Adrenal gland (tissue), 12 donors: ENCODE data around the gene DPM3. TPM values are rescaled to one million over a fixed set of nuclear protein-coding genes. Genes with fewer than 3 reads are reported as not detected.

ENCODE experiments used
- DNase-seq, 7 donors: peaks; one replicate each; pipeline ENCODE4 v3.0.0-alpha.2; 2019 to 2020
- H3K27ac ChIP-seq, 5 donors: fragments of 200-600 bp; sonication (generic) in 4 of 5; 1 replicate in 3 of 5; 2 replicates in 2 of 5; pipeline versions ENCODE4 v1.5.1 to v1.8.0; 2016 to 2020; ENCODE audit warnings: mild to moderate bottlenecking in 1 of 5
- H3K27me3 ChIP-seq: fragments of 200-600 bp; 2 replicates; pipeline ENCODE4 v1.8.0; 2021
- H3K36me3 ChIP-seq, 2 donors: fragments of 200-600 bp; replicated peaks in 1 of 2; 1 replicate in 1 of 2; 2 replicates in 1 of 2; pipeline versions ENCODE4 v1.5.1 to v1.8.0; 2018 to 2022
- H3K4me1 ChIP-seq, 2 donors: fragments of 200-600 bp; replicated peaks in 1 of 2; 1 replicate in 1 of 2; 2 replicates in 1 of 2; pipeline versions ENCODE4 v1.5.1 to v1.8.0; 2018 to 2021
- H3K4me3 ChIP-seq, 4 donors: fragments of 200-600 bp; sonication (generic) in 3 of 4; one replicate each; pipeline ENCODE4 v1.5.1; 2016 to 2018
- H3K9me3 ChIP-seq, 3 donors: fragments of 200-600 bp; sonication (generic) in 1 of 3; replicated peaks in 1 of 3; 1 replicate in 2 of 3; 2 replicates in 1 of 3; pipeline versions ENCODE4 v1.5.1 to v1.8.0; 2016 to 2021
- CTCF ChIP-seq, 6 experiments: fragments of 450-650 bp in 4 of 6; fragments of 200-600 bp in 2 of 6; sonication (generic) in 1 of 6; IDR thresholded peaks; 1 replicate in 5 of 6; 2 replicates in 1 of 6; pipeline versions ENCODE4 v1.5.1 to v1.8.0; 2016 to 2021; ENCODE audit warnings: antibody characterized with exemption in 6 of 6, mild to moderate bottlenecking in 2 of 6, moderate library complexity in 1 of 6
- POLR2A ChIP-seq, 2 donors: fragments of 450-650 bp; IDR thresholded peaks; one replicate each; pipeline ENCODE4 v1.6.1; 2017; ENCODE audit warnings: antibody characterized with exemption in 2 of 2, mild to moderate bottlenecking in 2 of 2, moderate library complexity in 1 of 2
- WGBS, 4 donors: extraction: QIAGEN DNeasy Blood & Tissue Kit in 2 of 4; methylation state at CpG; one replicate each; pipeline versions ENCODE4 v1.1.5 to v1.1.7; 2013 to 2017; 5-methylcytosine and 5-hydroxymethylcytosine counted together
- intact Hi-C, 2 donors: fragments of 100-400 bp; cut with DNase I; formaldehyde crosslinking; loops; one replicate each; pipeline versions ENCODE4 v1.14.1 to v1.15.0; 2022 to 2023
- polyA plus RNA-seq, 3 donors: library from polyadenylated mRNA; stranded (reverse); fragments of 200-250 nt in 2 of 3; fragments of 350-450 nt in 1 of 3; fragmentation: Illumina TruSeq in 1 of 3; extraction: RNeasy Lipid Tissue Mini Kit (QIAGEN cat#74804) in 1 of 3; gene quantifications; one replicate each; pipeline ENCODE4 v1.2.3, GENCODE V29; 2013 to 2014
- total RNA-seq, 9 donors: library from RNA; depleted of rRNA in 4 of 9; stranded (reverse); fragments of >200 nt in 4 of 9; fragments of 120-200 nt in 1 of 9; fragmentation: NEBNext Ultra II Directional in 1 of 9; extraction: Animal tissue kit (Norgen Biotek cat#: 25700) in 1 of 9; gene quantifications; one replicate each; pipeline versions ENCODE4 v1.1.0 to v1.2.4, GENCODE V29; 2013 to 2023
- donor health status: healthy with polysubstance abuse.
- donor health status: Bipolar disorder and iron deficiency.
- donor health status: DM: yes; HTN: yes; CAD: no.
- donor health status: DM: no; HTN: no; CAD: no.
- donor health status: DM: no; HTN: no; CAD: no.
- donor health status: DM: yes; HTN: yes; CAD: no.

Gene DPM3
- total and polyA plus RNA-seq, 12 donors, result 6.8 to 1,427 (median 163) TPM

GRCh38 chr1:155177192-155177917 is 37.0 kb upstream of the DPM3 start:
- H3K36me3 ChIP-seq, result no peaks in the 10 kb centered on the region
- no peaks in the 10 kb centered on the region for H3K27me3 ChIP-seq
- TF ChIP-seq POLR2A (IDR thresholded peaks at IDR 0.05) (no peak), CTCF (IDR thresholded peaks at IDR 0.05) (no peak)
- H3K4me1 ChIP-seq, result peaks cover 3 to 9% of the 10 kb centered on the region in 2 donors
- H3K27ac ChIP-seq, result no peak overlapping the region
- intact Hi-C loops, result no loop called here
- no peak overlapping the region for H3K4me3 ChIP-seq
- WGBS, 4 donors, result 61 to 71% (median 64%) methylated on average over 6 to 11 of the region's 11 CpGs
- DNase-seq, result peak in 4 of 7 donors; percentile 6 to 49 (median 15)
- no peaks in the 10 kb centered on the region for H3K9me3 ChIP-seq

- Histone ChIP-seq H3K4me1 (peaks cover 7 to 16% of the 10 kb centered on the region in 2 donors), H3K27me3 (no peaks in the 10 kb centered on the region), H3K27ac (peak overlapping the region in 1 of 5 donors; percentile 18), H3K9me3 (no peaks in the 10 kb centered on the region), H3K36me3 (no peaks in the 10 kb centered on the region), H3K4me3 (no peak overlapping the region)
- peak; percentile 83 to 98 (median 88) for TF ChIP-seq CTCF (IDR thresholded peaks at IDR 0.05)
- no peak for TF ChIP-seq POLR2A (IDR thresholded peaks at IDR 0.05)
- 61 to 71% (median 61%) methylated on average over 7 to 8 of the region's 8 CpGs for WGBS, 4 donors
- DNase-seq, result peak; percentile 77 to 94 (median 86)
- intact Hi-C loops, result no loop called here
Observed at GRCh38 chr1:155176544-155177071, 36.3 kb upstream of the DPM3 start.

- DNase-seq, result peak in 4 of 7 donors; percentile 17 to 63 (median 26)
- H3K27ac ChIP-seq, result no peak overlapping the region
- H3K4me3 ChIP-seq, result no peak overlapping the region
- H3K4me1 ChIP-seq, result peaks cover 7 to 18% of the 10 kb centered on the region in 2 donors
- intact Hi-C loops, result no loop called here
- TF ChIP-seq POLR2A (IDR thresholded peaks at IDR 0.05), result no peak
- no peak for TF ChIP-seq CTCF (IDR thresholded peaks at IDR 0.05)
- H3K9me3 ChIP-seq, result no peaks in the 10 kb centered on the region
- H3K36me3 ChIP-seq, result no peaks in the 10 kb centered on the region
- no peaks in the 10 kb centered on the region for H3K27me3 ChIP-seq
- 63 to 84% (median 73%) methylated on average over 1 to 9 of the region's 9 CpGs for WGBS, 4 donors
Observed at GRCh38 chr1:155175927-155176371, 35.6 kb upstream of the DPM3 start.

GRCh38 chr1:155175281-155175926 is 35.1 kb upstream of the DPM3 start:
- Histone ChIP-seq H3K27me3 (no peaks in the 10 kb centered on the region), H3K27ac (peak overlapping the region in 1 of 5 donors; percentile 34), H3K36me3 (peaks cover 0 to 5% of the 10 kb centered on the region in 2 donors), H3K9me3 (no peaks in the 10 kb centered on the region), H3K4me1 (peaks cover 7 to 18% of the 10 kb centered on the region in 2 donors), H3K4me3 (no peak overlapping the region)
- TF ChIP-seq CTCF (IDR thresholded peaks at IDR 0.05) (no peak), POLR2A (IDR thresholded peaks at IDR 0.05) (no peak)
- intact Hi-C loops, result no loop called here
- 61 to 81% (median 73%) methylated on average over 10 to 12 of the region's 12 CpGs for WGBS, 4 donors
- DNase-seq, result peak in 3 of 7 donors; percentile 21 to 59 (median 28)
